Activated CD8-positive, alpha-beta memory T cell treated with anti-CD3 and anti-CD28 coated beads, Interleukin-2, amount 50 U/mL, for 1 hour (primary cell): Measurements from ENCODE around the gene TICAM1.
"Not testable (repeated sequence)": the region's sequence is repeated elsewhere in the genome, so short reads cannot be mapped to it uniquely, and the experiment has no call there.

Source experiments
- DNase-seq: peaks from one replicate; pipeline ENCODE4 v3.0.0-alpha.2; 2020; ENCODE audit errors: extremely low read depth

TICAM1 gene

DNA sequence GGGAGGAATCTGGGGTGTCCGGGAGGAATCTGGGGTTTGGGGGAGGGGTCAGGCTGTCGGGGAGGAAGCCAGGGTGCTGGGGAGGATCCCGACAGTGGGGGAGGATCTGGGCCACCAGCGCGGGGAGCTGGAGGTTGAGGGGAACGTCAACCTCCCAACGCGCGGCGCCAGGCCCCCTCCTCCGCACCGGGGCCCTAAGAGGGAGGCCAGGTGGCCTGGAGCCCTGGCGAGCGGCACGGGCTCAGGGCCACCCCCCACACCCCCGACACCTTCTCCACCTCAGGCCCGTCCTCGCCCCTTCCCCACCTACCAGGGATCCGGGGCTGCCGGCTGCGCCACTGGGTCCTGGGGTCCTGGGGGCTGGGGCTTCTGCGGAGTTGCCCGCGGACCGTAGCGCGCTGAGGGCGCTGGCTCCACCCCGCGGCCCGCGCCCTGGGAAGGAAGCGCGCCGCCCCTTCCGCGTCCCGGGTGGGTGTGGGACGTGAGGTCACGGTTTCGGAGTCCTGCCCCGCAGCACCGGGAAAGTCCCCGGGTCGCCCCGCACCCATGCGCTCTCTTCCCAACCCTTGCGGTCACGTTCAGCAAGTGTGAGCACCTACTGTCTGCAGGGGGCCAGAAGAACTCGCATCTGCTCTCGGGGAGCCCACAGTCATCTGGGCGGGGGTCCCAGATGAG lies at the start of gene TICAM1:
Gene TICAM1, minus strand, starts transcription at position 409 of the 675 bp plus-strand sequence. CDS start 13,335 bp downstream, outside the sequence.
- peak; percentile 19 for DNase-seq

DNA sequence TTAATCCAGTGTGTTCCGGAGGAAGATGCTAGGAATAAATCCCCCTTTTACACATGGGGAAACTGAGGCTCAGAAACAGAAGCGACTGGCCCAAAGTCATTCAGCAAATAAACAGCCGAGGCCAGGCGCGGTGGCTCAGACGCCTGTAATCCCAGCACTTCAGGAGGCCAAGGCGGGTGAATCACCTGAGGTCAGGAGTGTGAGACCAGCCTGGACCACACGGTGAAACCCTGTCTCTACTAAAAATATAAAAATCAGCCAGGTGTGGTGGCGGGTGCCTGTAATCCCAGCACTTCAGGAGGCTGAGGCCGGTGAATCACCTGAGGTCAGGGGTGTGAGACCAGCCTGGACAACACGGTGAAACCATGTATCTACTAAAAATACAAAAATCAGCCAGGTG lies 47.5 kb upstream of the TICAM1 start:
- DNase-seq = no peak

GRCh38 chr19:4878491-4878968 lies 47.0 kb upstream of the TICAM1 start:
- no peak for DNase-seq

GRCh38 chr19:4877753-4878490 lies 46.4 kb upstream of the TICAM1 start:
- DNase-seq = no peak

DNA sequence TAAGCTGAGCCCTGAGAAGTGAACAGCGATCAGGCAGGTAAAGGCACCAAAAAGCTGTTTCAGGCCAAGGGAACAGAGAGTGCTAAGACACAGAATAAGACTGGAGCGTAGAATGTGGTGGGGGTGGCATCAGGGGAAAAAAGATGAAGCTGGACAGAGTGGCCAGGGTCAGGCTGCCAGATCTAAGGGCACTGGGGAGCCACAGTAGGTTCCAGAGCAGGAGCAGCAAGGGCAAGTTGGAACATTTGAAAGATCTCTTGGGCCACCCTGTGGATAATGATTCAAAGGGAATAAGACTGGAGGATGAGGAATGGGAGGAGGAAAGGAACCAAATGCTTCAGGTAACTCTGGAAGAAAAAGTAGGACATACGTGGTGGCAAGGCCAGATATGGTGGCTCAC lies 42.4 kb upstream of the TICAM1 start:
- no peak for DNase-seq

- no peak for DNase-seq
These were observed 40.2 kb upstream of the TICAM1 start for GRCh38 chr19:4871711-4872110.

- DNase-seq = no peak
These were observed 38.7 kb upstream of the TICAM1 start for GRCh38 chr19:4870025-4870700.

DNA sequence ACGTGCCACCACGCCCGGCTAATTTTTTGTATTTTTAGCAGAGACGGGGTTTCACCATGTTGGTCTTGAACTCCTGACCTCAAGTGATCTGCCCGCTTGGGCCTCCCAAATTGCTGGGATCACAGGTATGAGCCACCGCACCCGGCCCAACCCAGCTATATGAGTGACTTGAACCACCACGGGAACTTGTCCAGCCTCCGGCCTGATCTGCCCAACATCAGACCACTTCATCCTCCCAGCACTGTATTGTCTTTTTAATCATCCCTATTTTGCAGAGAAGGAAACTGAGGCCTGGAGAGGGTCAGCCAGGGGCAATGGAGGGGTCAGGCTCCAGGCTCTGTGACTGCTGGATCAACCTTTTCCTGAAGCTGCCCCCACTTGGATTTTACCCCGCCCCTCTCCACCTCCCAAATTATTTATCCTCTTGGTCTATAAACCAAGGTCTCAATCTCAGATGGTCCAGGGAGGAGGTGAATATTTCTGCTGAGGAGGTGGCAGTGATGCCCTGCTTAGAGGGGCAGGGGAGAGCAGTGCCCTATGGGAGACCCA lies 36.8 kb upstream of the TICAM1 start:
- no peak for DNase-seq

GRCh38 chr19:4867534-4868285 lies 36.2 kb upstream of the TICAM1 start, which contains the start of gene PLIN3:
Gene PLIN3, minus strand, starts transcription at chr19:4867667. Its CDS starts 6,273 bp downstream, at chr19:4861394.
- DNase-seq = peak; percentile 63

GRCh38 chr19:4866595-4867424 lies 35.3 kb upstream of the TICAM1 start:
- DNase-seq = no peak

GRCh38 chr19:4861147-4861546 lies 29.6 kb upstream of the TICAM1 start:
- DNase-seq = no peak

- no peak for DNase-seq
These were observed 28.2 kb upstream of the TICAM1 start for GRCh38 chr19:4859697-4860096.

- DNase-seq = not testable (repeated sequence)
These were observed 25.0 kb upstream of the TICAM1 start for GRCh38 chr19:4856468-4856867.

- DNase-seq = not testable (repeated sequence)
These were observed 22.0 kb upstream of the TICAM1 start for GRCh38 chr19:4853506-4853905.

DNA sequence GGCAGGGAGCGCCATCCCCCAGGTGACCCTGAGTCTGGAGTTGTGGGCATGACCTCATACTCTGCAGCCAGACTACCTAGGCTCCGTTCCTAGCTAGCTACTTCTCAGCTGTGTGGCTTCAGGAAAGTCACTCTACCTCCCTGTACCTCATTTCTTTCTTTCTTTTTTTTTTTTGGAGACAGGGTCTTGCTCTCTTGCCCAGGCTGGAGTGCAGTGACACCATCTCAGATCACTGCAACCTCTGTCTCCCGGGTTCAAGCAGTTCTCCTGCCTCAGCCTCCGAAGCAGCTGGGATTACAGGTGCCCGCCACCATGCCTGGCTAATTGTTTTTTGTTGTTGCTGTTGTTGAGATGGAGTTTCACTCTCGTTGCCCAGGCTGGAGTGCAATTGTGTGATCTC lies 21.0 kb upstream of the TICAM1 start:
- DNase-seq = no peak

DNA sequence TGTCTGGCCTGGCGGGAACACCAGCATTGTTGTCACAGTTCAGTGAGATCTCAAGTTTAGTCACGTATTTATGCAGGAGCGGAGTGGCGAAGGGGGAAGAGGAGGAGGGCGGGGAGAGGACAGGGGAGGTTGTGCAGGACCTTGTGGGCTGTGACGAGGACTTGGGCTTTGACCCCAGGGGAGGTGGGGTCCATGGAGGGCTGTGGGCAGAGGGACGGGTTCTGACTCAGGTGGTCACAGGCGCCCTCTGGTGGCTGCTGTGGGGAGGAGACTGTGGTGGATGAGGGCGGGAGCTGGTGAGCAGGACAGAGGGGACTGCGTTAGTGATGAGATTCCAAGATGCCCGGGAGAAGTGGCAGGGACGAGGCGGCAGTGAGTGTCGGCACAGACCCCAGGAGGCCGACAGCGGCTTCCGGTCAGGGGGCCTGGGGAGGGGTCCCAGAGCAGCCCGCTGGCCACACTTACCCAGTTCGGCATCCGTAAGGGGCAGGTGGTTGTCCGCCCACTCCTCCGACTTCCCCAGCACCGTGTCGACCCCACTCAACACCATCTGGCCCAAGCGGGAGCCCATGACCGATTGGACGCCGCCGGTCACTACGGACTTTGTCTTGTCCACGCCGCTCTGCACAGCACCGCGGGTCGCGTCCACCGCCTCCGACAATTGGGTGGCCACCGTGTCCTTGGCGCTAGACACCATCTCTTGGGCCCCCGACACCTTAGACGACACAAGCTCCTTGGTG lies 20.2 kb upstream of the TICAM1 start:
- DNase-seq = peak; percentile 50

GRCh38 chr19:4849019-4849418 lies 17.5 kb upstream of the TICAM1 start:
- DNase-seq = no peak

DNA sequence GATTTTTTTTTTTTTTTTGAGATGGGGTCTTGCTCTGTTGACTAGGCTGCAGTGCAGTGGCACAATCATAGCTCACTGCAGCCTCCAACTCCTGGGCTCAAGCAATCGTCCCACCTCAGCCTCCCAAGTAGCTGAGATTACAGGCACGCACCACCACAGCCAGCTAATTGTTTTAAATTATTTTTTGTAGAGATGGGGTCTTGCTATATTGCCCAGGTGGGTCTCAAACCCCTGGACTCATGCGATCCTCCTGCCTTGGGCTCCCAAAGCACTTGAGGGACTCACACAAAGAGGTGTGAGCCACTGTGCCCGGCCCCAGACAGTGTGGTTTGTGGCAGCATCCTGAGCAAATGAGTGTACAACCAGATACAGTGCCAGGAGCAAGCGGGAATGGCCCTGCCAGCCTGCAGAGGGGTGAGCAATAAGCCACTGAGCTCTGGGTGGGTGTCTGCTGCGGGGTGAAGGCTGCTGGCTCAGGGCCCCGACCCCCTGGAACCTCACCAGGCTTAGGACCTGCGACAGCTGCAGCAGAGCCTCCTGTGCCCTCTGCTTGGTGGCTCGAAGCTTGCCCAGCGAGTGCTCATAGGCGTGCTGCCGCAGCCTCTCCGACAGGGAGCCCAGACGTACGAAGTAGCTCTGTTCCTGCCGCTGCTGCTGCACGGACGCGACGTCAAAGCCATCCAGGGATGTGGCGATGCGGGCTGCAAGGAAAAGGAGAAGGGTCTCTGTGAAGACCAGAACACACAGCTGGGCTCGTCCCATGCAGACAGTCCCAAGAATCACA lies 15.9 kb upstream of the TICAM1 start:
- DNase-seq = no peak

DNA sequence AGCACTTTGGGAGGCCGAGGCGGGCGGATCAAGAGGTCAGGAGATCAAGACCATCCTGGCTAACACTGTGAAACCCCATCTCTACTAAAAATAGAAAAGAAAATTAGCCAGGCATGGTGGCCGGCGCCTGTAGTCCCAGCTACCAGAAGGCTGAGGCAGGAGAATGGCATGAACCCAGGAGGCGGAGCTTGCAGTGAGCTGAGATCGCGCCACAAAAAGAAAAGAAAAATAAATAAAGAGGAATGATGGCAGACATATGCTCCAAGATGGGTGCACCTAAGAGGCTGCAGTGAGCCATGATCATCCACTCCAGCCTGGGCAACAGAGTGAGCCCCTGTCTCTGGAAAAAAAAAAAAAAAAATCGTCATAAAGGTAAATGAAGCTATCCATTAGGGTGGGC lies 14.5 kb upstream of the TICAM1 start:
- DNase-seq = not testable (repeated sequence)
